ENCODE results near the gene SPATA16.

The SPATA16 gene

DNA sequence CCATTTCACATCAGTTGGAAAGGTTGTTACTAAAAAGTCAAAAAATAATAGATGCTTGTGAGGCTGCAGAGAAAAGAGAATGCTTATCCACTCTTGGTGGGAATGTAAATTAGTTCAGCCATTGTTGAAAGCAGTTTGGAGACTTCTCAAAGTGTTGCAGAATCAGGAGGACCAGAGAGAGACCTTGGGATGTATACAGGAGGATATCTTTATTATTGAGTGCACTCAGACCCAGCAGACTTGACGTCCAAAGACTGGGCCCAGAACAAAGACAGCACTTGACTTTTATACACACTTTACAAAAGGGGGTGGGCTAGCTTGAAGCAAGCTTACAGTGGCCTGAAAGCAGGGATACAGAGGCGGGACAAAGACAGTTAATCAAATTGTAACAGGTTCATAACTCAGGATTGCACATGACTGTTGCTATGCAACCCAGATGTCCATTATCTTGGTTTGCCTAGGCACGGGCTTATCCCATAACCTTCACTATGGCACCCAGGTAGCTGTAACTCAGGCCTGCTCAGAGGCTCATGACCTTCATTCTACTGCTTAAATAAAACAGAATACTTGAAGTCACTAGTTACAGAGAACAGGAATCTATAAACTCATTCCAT is 127.7 kb downstream of the SPATA16 start:
- CTCF ChIA-PET, result no interaction called here
- TF ChIP-seq, protein P1, sequence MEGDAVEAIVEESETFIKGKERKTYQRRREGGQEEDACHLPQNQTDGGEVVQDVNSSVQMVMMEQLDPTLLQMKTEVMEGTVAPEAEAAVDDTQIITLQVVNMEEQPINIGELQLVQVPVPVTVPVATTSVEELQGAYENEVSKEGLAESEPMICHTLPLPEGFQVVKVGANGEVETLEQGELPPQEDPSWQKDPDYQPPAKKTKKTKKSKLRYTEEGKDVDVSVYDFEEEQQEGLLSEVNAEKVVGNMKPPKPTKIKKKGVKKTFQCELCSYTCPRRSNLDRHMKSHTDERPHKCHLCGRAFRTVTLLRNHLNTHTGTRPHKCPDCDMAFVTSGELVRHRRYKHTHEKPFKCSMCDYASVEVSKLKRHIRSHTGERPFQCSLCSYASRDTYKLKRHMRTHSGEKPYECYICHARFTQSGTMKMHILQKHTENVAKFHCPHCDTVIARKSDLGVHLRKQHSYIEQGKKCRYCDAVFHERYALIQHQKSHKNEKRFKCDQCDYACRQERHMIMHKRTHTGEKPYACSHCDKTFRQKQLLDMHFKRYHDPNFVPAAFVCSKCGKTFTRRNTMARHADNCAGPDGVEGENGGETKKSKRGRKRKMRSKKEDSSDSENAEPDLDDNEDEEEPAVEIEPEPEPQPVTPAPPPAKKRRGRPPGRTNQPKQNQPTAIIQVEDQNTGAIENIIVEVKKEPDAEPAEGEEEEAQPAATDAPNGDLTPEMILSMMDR (conservative IDR thresholded peaks at IDR 0.05; ENCODE audit: low read depth), result no peak
- DNase-seq (ENCODE audit: low spot score), result no peak
- POLR2A ChIA-PET (ENCODE audit: low non-redundant PET), result no interaction called here
- H3K27ac ChIP-seq, result no peak overlapping the region

DNA sequence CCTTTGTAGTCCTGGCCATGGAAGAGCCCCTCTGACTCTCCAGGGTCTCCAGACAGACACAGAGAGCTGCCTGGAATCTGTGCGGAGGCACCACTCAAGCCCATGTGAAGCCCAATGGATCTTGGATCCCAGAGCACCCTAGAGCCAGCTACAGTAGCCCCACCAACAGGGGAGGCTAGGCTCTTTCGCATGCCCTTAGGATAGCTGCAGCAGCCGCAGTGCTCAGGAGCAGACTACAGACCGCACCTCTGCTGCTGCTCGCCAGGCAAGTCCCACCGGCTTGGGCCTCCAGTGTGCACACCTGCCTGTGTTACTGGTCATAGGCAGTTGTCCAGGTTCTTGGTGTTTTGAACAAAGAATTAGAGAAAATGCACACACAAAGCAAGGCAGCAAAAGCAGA is 131.6 kb downstream of the SPATA16 start:
- CTCF ChIA-PET, result no interaction called here
- no peak for DNase-seq (ENCODE audit: low spot score)
- POLR2A ChIA-PET (ENCODE audit: low non-redundant PET), result no interaction called here

DNA sequence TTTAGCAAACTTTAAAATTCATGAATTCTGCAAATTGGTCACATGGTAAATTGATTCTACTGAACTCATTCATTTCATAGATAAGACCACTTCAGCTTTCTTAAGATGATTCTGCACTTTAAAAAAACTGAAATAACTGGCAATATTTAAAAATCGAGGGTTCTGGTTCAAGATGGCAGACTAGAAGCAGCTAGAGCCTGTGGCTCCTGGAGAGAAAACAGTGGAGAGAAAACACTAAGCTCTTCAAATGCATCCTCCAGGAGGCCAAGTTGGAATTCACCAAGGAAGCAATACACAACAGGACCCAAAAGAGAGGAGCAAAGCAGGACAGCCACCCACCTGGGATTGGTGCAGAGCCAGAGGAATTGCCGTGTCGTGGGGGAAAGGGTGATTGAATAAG is 132.1 kb downstream of the SPATA16 start:
- no peak overlapping the region for H3K27ac ChIP-seq
- TF ChIP-seq, protein P1 (conservative IDR thresholded peaks at IDR 0.05; ENCODE audit: low read depth), result no peak
- ChIA-PET POLR2A (ENCODE audit: low non-redundant PET) (no interaction called here), CTCF (no interaction called here)
- no peak for DNase-seq (ENCODE audit: low spot score)

More for the DNA sequence above, 131.6 kb downstream of the SPATA16 start:
- TF ChIP-seq, protein P1 (conservative IDR thresholded peaks at IDR 0.05; ENCODE audit: low read depth), result no peak
- H3K27ac ChIP-seq, result no peak overlapping the region

DNA sequence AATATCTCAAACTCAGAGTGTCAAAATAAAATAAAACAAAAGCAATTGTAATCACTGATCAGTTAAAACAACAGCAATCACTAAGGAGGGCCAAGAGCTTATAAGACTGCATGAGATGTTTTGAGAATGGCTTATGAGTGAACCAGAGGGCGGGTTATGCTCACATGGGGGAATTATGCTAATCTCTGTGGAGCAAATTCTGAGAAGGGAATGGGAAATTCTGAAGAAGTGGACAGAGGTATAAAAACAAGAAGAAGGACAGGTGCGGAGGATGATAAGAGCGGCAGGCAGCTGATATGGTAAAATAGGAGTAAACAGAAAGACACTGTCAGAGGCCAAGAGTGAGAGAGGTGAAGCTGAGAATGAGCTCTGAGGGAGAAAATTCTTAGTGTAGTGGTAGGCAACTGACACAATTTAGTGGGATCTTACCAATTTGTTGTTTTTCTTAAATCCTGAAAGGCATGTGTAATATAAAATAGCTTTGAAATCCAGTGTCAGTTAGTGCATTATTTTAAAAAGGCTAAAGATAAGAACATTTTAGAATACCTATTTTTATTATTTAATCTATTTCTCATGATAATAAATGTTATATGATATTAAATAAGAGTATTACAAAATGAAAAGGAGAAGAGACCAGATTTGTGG is 133.8 kb downstream of the SPATA16 start:
- H3K27ac ChIP-seq, result no peak overlapping the region
- no peak for DNase-seq (ENCODE audit: low spot score)
- TF ChIP-seq, protein P1 (conservative IDR thresholded peaks at IDR 0.05; ENCODE audit: low read depth), result no peak
- POLR2A ChIA-PET (ENCODE audit: low non-redundant PET), result no interaction called here
- CTCF ChIA-PET, result no interaction called here

DNA sequence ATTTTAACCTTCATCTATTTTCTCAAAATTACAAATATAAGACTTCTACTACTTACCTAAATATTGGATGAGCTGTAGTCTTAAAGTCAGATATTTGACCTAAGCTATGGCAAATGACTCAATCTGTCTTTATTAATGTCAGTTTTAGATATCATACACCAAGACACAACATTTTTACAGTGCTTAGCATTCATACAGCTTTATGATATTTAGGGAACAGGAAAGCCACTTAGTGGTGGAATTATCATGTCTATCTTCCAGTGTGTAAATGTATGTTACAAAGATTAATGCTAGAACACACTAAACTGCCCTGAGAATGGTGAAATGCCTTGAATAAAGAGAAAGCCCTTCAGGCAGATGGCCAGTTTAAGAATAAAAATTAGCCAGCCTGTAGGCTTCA is 135.0 kb downstream of the SPATA16 start:
- ChIA-PET CTCF (no interaction called here), POLR2A (ENCODE audit: low non-redundant PET) (no interaction called here)
- H3K27ac ChIP-seq, result no peak overlapping the region
- DNase-seq (ENCODE audit: low spot score), result no peak
- TF ChIP-seq, protein P1 (conservative IDR thresholded peaks at IDR 0.05; ENCODE audit: low read depth), result no peak

DNA sequence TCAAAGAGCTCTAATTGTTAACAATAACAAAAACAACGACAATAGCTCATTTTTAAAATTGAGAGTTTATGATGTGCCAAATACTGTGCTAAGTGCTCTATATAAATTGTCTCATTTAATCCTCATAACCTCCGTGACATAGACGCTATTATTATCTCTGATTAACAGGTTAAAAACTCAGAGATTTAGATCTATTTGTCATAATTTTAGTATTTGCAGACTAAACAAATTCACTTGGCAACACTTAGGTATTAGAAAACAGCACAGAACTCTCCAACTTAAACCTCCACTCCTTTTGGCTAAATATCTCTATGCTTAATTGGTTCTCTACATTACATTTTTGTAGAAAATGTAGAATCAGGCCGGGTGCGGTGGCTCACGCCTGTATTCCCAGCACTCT is 136.4 kb downstream of the SPATA16 start:
- DNase-seq (ENCODE audit: low spot score), result no peak
- CTCF ChIA-PET, result no interaction called here
- no peak overlapping the region for H3K27ac ChIP-seq
- TF ChIP-seq, protein P1 (conservative IDR thresholded peaks at IDR 0.05; ENCODE audit: low read depth), result no peak
- POLR2A ChIA-PET (ENCODE audit: low non-redundant PET), result no interaction called here

Measured in RWPE1 (cell line).